Measurements from ENCODE around the gene PTPN4. TPM values are rescaled to one million over a fixed set of nuclear protein-coding genes. Genes with fewer than 3 reads are reported as not detected.

PTPN4 gene
- polyA plus RNA-seq, 3 donors: 5.5 to 6.7 (median 5.7) TPM

GRCh38 chr2:119748135-119748534 lies 11.6 kb upstream of the PTPN4 start:
- TF ChIP-seq, protein P1, sequence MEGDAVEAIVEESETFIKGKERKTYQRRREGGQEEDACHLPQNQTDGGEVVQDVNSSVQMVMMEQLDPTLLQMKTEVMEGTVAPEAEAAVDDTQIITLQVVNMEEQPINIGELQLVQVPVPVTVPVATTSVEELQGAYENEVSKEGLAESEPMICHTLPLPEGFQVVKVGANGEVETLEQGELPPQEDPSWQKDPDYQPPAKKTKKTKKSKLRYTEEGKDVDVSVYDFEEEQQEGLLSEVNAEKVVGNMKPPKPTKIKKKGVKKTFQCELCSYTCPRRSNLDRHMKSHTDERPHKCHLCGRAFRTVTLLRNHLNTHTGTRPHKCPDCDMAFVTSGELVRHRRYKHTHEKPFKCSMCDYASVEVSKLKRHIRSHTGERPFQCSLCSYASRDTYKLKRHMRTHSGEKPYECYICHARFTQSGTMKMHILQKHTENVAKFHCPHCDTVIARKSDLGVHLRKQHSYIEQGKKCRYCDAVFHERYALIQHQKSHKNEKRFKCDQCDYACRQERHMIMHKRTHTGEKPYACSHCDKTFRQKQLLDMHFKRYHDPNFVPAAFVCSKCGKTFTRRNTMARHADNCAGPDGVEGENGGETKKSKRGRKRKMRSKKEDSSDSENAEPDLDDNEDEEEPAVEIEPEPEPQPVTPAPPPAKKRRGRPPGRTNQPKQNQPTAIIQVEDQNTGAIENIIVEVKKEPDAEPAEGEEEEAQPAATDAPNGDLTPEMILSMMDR (IDR thresholded peaks at IDR 0.05): no peak
- WGBS (ENCODE audit: insufficient coverage): 85% methylated on average over 2 of the region's 4 CpGs
- H2AFZ ChIP-seq (ENCODE audit: insufficient read depth, low read depth, low read length, poor library complexity, severe bottlenecking): no peak overlapping the region

GRCh38 chr2:119749477-119750012 lies 10.2 kb upstream of the PTPN4 start:
- Histone ChIP-seq H3K79me2 (ENCODE audit: insufficient read depth, low read length) (no peaks in the 10 kb centered on the region), H3K4me1 (ENCODE audit: control insufficient read depth in 1 of 2, insufficient read depth in 2 of 2, low read length in 2 of 2) (peaks cover 7 to 14% of the 10 kb centered on the region in 2 donors), H3K9ac (ENCODE audit: insufficient read depth, low read length, poor library complexity, severe bottlenecking) (no peak overlapping the region), H2AFZ (ENCODE audit: insufficient read depth, low read depth, low read length, poor library complexity, severe bottlenecking) (no peak overlapping the region), H3K27me3 (ENCODE audit: control insufficient read depth in 2 of 2, insufficient read depth in 2 of 2, low read length in 2 of 2) (no peaks in the 10 kb centered on the region), H3K9me3 (replicated peaks in 1 of 2; ENCODE audit: control insufficient read depth in 1 of 2, insufficient read depth in 1 of 2, low read length in 2 of 2) (no peaks in the 10 kb centered on the region), H3K4me3 (replicated peaks in 1 of 3; ENCODE audit: low read depth in 2 of 3, low read length in 3 of 3) (no peak overlapping the region), H4K20me1 (ENCODE audit: insufficient read depth, low read length) (no peaks in the 10 kb centered on the region), H3K4me2 (replicated peaks; ENCODE audit: extremely low read depth, low read length, poor library complexity, severe bottlenecking) (no peak overlapping the region), H3K27ac (ENCODE audit: low read depth in 1 of 2, low read length in 2 of 2) (no peak overlapping the region), H3K36me3 (replicated peaks in 1 of 2; ENCODE audit: control insufficient read depth in 1 of 2, insufficient read depth in 2 of 2, low read length in 2 of 2) (no peaks in the 10 kb centered on the region)
- TF ChIP-seq, protein P1 (IDR thresholded peaks at IDR 0.05): no peak
- Mint-ChIP-seq H3K9me3 (peaks cover 0 to 1% (median 0%) of the 10 kb centered on the region in 7 donors), H3K4me1 (peaks cover 9% of the 10 kb centered on the region), H3K4me3 (no peak overlapping the region), H3K27me3 (ENCODE audit: low read depth in 3 of 3) (peaks cover 1 to 5% (median 2%) of the 10 kb centered on the region in 3 donors), H3K36me3 (no peaks in the 10 kb centered on the region), H3K27ac (no peak overlapping the region)
- no peak for DNase-seq
- intact Hi-C loops (cut with micrococcal nuclease): no loop called here
- no CpG with 5 or more reads among the region's 1 CpG for WGBS (ENCODE audit: insufficient coverage)

More at GRCh38 chr2:119748135-119748534, 11.6 kb upstream of the PTPN4 start:
- intact Hi-C loops (cut with micrococcal nuclease): no loop called here
- no peaks in the 10 kb centered on the region for H3K4me1 Mint-ChIP-seq
- Histone ChIP-seq H3K4me2 (replicated peaks; ENCODE audit: extremely low read depth, low read length, poor library complexity, severe bottlenecking) (no peak overlapping the region), H3K79me2 (ENCODE audit: insufficient read depth, low read length) (no peaks in the 10 kb centered on the region), H3K36me3 (replicated peaks in 1 of 2; ENCODE audit: control insufficient read depth in 1 of 2, insufficient read depth in 2 of 2, low read length in 2 of 2) (no peaks in the 10 kb centered on the region), H3K4me3 (replicated peaks in 1 of 3; ENCODE audit: low read depth in 2 of 3, low read length in 3 of 3) (no peak overlapping the region), H3K27ac (ENCODE audit: low read depth in 1 of 2, low read length in 2 of 2) (no peak overlapping the region), H3K27me3 (ENCODE audit: control insufficient read depth in 2 of 2, insufficient read depth in 2 of 2, low read length in 2 of 2) (no peaks in the 10 kb centered on the region), H3K4me1 (ENCODE audit: control insufficient read depth in 1 of 2, insufficient read depth in 2 of 2, low read length in 2 of 2) (peaks cover 0 to under 1% of the 10 kb centered on the region in 2 donors), H3K9me3 (replicated peaks in 1 of 2; ENCODE audit: control insufficient read depth in 1 of 2, insufficient read depth in 1 of 2, low read length in 2 of 2) (no peaks in the 10 kb centered on the region), H4K20me1 (ENCODE audit: insufficient read depth, low read length) (no peaks in the 10 kb centered on the region), H3K9ac (ENCODE audit: insufficient read depth, low read length, poor library complexity, severe bottlenecking) (no peak overlapping the region)
- H3K9me3 Mint-ChIP-seq: peaks cover 0 to 1% (median 0%) of the 10 kb centered on the region in 7 donors
- peaks cover 2 to 5% (median 4%) of the 10 kb centered on the region in 3 donors for H3K27me3 Mint-ChIP-seq (ENCODE audit: low read depth in 3 of 3)
- no peak overlapping the region for H3K4me3 Mint-ChIP-seq
- H3K27ac Mint-ChIP-seq: peak overlapping the region in 1 of 7 donors; percentile 25
- H3K36me3 Mint-ChIP-seq: no peaks in the 10 kb centered on the region
- DNase-seq: no peak

Measured in CD14-positive monocyte (primary cell).